ENCODE results near the gene NSUN4.

GRCh38 chr1:46408356-46409062 is 67.9 kb downstream of the NSUN4 start:
- TF ChIP-seq CTCF (IDR thresholded peaks at IDR 0.05; ENCODE audit: low read depth, low read length) (no peak), EZH2phosphoT487 (IDR thresholded peaks at IDR 0.05; ENCODE audit: low read depth) (no peak)

Data from OCI-LY3 (cell line).